D721Med (cell line): Measurements from ENCODE around the gene PPP1R2.
"Not testable (repeated sequence)": the region's sequence is repeated elsewhere in the genome, so short reads cannot be mapped to it uniquely, and the experiment has no call there.

Source experiments
- DNase-seq: peaks from one replicate; pipeline ENCODE4 v3.0.0; 2011; ENCODE audit warnings: low spot score; ENCODE audit not compliant: insufficient read length
- FAIRE-seq: peaks from 2 replicates; lab custom pipeline; 2011; peaks lifted over from hg19 to GRCh38; lab: Jason Lieb, UNC
- TF ChIP-seq, protein P1 (sequence below): IDR thresholded peaks from 2 replicates; pipeline ENCODE4 v1.5.1; 2012; ENCODE audit warnings: mild to moderate bottlenecking, control low read depth; ENCODE audit not compliant: insufficient read depth; ENCODE audit errors: missing control alignments

Gene PPP1R2

GRCh38 chr3:195531683-195532082 lies 11.4 kb downstream of the PPP1R2 start:
- no peak for FAIRE-seq
- TF ChIP-seq, protein P1, sequence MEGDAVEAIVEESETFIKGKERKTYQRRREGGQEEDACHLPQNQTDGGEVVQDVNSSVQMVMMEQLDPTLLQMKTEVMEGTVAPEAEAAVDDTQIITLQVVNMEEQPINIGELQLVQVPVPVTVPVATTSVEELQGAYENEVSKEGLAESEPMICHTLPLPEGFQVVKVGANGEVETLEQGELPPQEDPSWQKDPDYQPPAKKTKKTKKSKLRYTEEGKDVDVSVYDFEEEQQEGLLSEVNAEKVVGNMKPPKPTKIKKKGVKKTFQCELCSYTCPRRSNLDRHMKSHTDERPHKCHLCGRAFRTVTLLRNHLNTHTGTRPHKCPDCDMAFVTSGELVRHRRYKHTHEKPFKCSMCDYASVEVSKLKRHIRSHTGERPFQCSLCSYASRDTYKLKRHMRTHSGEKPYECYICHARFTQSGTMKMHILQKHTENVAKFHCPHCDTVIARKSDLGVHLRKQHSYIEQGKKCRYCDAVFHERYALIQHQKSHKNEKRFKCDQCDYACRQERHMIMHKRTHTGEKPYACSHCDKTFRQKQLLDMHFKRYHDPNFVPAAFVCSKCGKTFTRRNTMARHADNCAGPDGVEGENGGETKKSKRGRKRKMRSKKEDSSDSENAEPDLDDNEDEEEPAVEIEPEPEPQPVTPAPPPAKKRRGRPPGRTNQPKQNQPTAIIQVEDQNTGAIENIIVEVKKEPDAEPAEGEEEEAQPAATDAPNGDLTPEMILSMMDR = no peak

GRCh38 chr3:195526492-195526891 lies 16.6 kb downstream of the PPP1R2 start:
- TF ChIP-seq, protein P1 = no peak
- no peak for DNase-seq
- no peak for FAIRE-seq

More at GRCh38 chr3:195531683-195532082, 11.4 kb downstream of the PPP1R2 start:
- no peak for DNase-seq

DNA sequence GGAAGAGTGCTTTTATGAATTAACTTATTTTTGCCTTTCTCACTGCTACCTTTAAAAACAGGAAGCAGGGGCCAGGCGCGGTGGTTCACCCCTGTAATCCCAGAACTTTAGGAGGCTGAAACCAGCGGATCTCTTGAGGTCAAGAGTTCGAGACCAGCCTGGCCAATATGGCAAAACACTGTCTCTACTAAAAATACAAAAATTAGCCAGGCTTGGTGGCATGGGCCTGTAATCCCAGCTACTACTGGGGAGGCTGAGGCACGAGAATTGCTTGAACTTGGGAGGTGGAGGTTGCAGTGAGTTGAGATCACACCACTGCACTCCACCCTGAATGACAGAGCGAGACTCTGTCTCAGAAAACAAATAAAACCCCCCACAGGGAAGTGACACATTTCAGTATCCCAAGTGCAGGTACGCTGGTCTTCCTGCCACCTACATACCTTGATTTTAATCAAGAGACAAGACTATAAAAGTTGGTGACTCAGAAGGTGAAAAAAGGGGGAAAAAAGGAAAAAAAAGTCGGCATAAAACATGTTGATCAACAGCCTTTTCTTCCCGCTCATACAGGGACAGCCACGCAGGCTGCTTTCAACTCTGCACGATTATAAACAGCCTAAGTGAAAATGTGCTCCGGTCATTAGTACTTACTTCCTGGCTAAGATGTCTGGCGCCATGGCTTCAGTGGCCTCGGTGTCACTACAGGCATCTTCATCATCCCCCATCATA lies 18.8 kb downstream of the PPP1R2 start:
- DNase-seq (no peak), FAIRE-seq (no peak)
- TF ChIP-seq, protein P1 = no peak

DNA sequence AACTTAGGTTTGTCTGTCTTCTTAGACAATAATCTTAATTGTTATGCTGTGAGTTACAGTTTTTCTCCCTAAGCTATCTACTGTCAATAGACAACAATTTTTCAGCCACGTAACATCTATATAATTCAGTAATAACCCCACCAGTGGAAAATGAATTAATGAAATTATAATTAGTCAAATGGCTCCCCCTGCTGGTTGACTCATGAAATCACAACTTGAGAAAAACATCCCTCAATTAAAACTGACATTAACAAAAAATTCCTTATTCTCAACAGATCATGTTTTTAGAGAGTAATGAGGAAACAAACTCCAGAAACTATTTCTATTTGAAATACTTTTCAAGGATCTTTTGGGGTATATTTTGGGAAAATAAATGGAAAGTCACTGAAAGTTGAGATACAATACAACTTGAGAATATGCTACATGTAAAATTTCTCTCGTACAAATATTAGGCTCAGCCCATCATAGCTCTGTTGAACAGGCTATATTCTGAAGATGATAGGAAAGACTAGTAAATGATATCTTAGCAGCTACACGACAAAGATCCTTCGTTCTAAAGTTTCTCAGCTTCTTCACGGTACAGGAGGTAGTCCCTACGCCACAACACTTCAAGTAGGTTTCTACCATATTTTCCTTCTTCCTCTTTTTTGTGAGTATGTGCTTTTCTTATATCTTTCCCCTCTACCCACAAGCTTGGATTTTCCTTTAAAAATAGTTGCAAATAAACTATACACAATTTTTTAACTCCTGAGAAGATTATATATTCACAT lies 20.7 kb downstream of the PPP1R2 start:
- peak; percentile 84 for FAIRE-seq
- TF ChIP-seq, protein P1 = peak; percentile 66

GRCh38 chr3:195517030-195517429 lies 26.1 kb downstream of the PPP1R2 start:
- DNase-seq = no peak
- TF ChIP-seq, protein P1 = no peak
- FAIRE-seq = no peak

More for the DNA sequence above, 20.7 kb downstream of the PPP1R2 start:
- DNase-seq = no peak

DNA sequence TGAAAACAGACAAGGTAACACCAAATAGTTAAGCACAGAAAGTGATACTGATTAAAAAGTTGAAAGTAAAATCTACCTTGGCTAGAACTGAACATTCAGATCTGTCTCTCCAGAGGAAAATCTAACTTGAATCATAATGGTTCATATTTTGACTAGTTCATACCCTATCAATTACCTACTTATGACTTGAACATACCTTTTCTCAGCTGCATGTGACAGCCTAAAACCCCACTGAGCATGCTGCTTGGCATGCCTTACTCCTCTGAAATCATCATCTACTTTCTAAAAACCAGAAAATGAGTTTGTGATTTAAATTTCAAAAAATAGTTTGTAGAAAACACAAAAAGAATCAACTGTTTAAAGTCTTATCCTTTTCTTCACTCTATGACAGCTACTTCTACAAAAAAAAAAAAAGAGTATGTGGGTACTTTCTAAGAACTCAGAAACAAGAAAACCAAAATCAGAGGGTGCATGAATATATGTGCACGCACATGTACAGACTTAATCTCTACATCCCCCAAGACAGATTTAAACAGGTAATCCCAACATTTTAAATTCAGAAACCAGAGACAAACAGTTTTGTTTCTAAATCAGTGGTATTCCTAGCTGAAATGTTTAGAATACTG lies 28.4 kb downstream of the PPP1R2 start:
- DNase-seq = not testable (repeated sequence)
- peak; percentile 94 for FAIRE-seq

DNA sequence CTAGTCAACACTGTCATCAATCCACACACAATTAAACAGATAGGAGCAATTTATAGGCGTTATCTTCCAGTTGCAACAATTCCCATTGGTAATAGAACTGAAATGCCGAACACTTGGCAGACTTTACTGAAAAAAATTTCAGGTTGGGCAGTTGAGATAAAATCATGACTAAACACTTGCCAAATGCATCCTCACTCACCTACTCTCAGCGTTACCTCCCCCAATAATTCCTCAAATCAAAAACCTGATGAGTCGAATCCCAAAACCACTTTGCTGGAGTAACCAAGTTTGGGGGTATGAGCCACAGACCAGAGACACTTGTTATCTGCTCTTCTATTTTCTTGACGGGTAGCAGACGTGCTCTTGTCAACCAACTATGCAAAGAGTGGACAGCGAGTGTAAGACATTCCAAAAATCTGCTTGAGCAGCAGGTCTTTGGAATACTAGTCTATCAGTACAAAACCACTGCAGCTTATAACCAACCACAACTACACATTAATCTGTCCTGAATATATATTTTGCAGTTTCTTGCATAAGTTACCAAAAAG lies 30.3 kb downstream of the PPP1R2 start:
- no peak for FAIRE-seq
- TF ChIP-seq, protein P1 = no peak
- no peak for DNase-seq
